GM12878 (cell line): ENCODE data around the gene MBD5.

Experiments used
- ATF3 ChIP-seq: IDR thresholded peaks from 2 replicates; pipeline ENCODE4 v1.6.1; 2011; ENCODE audit warnings: low read depth, mild to moderate bottlenecking, low read length, moderate library complexity, borderline replicate concordance; ENCODE audit errors: extremely low read depth
- EGR1 ChIP-seq, 2 experiments: IDR thresholded peaks; 1 replicate in 1 of 2; 2 replicates in 1 of 2; pipeline ENCODE4 v1.6.1; 2011 to 2012; ENCODE audit warnings: low read depth in 2 of 2, low read length in 2 of 2, borderline replicate concordance in 1 of 2, mild to moderate bottlenecking in 1 of 2, moderate library complexity in 1 of 2
- GABPA ChIP-seq: IDR thresholded peaks from 2 replicates; pipeline ENCODE4 v1.6.1; 2014; ENCODE audit warnings: antibody characterized with exemption, low read depth, mild to moderate bottlenecking, inconsistent platforms
- LARP7 ChIP-seq: fragments of 450-650 bp; IDR thresholded peaks from 2 replicates; pipeline ENCODE4 v1.6.1; 2017; ENCODE audit warnings: mild to moderate bottlenecking
- MEF2A ChIP-seq: IDR thresholded peaks from 2 replicates; pipeline ENCODE4 v1.6.1; 2011; ENCODE audit warnings: low read depth, mild to moderate bottlenecking, low read length, moderate library complexity; ENCODE audit not compliant: insufficient read depth
- PBX3 ChIP-seq: IDR thresholded peaks from 2 replicates; pipeline ENCODE4 v1.6.1; 2011; ENCODE audit warnings: mild to moderate bottlenecking, low read depth, low read length, moderate library complexity; ENCODE audit not compliant: insufficient replicate concordance
- POLR2A ChIP-seq: IDR thresholded peaks from 2 replicates; pipeline ENCODE4 v1.6.1; 2011; ENCODE audit warnings: low read depth, mild to moderate bottlenecking, low read length
- POLR2AphosphoS5 ChIP-seq: IDR thresholded peaks from 2 replicates; pipeline ENCODE4 v1.6.1; 2011; ENCODE audit warnings: mild to moderate bottlenecking, low read length, inconsistent platforms
- RCOR1 ChIP-seq: conservative IDR thresholded peaks from 2 replicates; pipeline ENCODE4 v1.6.1; 2012; ENCODE audit warnings: low read depth, low read length, improper control_type of control experiment
- SMAD5 ChIP-seq: IDR thresholded peaks from 2 replicates; pipeline ENCODE4 v1.6.1; 2016; ENCODE audit warnings: antibody characterized with exemption, low read depth
- TAF1 ChIP-seq: IDR thresholded peaks from 2 replicates; pipeline ENCODE4 v1.6.1; 2011; ENCODE audit warnings: mild to moderate bottlenecking, low read depth, low read length, borderline replicate concordance
- ZNF217 ChIP-seq: fragments of 450-650 bp; IDR thresholded peaks from 2 replicates; pipeline ENCODE4 v1.6.1; 2017; ENCODE audit warnings: antibody characterized with exemption, mild to moderate bottlenecking
- ZZZ3 ChIP-seq: IDR thresholded peaks from 2 replicates; pipeline ENCODE4 v1.6.1; 2011; ENCODE audit warnings: low read depth; ENCODE audit not compliant: control insufficient read depth, insufficient read length
- TF ChIP-seq, protein P1 (sequence below), 3 experiments: IDR thresholded peaks in 2 of 3; conservative IDR thresholded peaks in 1 of 3; 2 replicates each; pipeline ENCODE4 v1.5.1; 2011; ENCODE audit warnings: low read depth in 3 of 3, low read length in 3 of 3, mild to moderate bottlenecking in 3 of 3, control low read depth in 2 of 3, moderate library complexity in 2 of 3, inconsistent platforms in 1 of 3, mixed read lengths in 1 of 3; ENCODE audit not compliant: control insufficient read depth in 2 of 3, insufficient read depth in 1 of 3; ENCODE audit errors: extremely low read depth in 1 of 3

DNA sequence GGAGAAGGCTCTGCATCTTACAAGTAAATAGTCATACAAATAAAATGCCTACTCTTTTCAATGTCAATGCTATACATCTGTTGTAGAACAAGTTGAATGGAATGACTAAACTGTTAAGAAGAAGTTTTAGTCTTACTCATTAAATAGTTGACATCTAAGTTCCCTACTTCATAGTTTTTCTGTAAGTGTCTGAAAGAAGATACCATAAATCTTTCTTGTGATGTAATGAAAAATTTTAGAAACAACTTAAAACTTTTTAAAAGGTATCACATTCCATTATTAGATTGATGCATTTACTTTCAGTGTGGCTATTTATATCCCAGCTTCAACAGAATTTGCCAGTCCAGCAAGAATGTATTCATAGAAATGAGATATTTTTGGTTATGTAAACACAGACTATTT lies 438.5 kb downstream of the MBD5 start:
- no peak for TF ChIP-seq POLR2AphosphoS5
- TF ChIP-seq ZZZ3, result no peak
- 0 out of 2 replicates have a peak, but pooled peaks have one; percentile 44 for TF ChIP-seq MEF2A
- TF ChIP-seq PBX3, result no peak
- TF ChIP-seq, protein P1, sequence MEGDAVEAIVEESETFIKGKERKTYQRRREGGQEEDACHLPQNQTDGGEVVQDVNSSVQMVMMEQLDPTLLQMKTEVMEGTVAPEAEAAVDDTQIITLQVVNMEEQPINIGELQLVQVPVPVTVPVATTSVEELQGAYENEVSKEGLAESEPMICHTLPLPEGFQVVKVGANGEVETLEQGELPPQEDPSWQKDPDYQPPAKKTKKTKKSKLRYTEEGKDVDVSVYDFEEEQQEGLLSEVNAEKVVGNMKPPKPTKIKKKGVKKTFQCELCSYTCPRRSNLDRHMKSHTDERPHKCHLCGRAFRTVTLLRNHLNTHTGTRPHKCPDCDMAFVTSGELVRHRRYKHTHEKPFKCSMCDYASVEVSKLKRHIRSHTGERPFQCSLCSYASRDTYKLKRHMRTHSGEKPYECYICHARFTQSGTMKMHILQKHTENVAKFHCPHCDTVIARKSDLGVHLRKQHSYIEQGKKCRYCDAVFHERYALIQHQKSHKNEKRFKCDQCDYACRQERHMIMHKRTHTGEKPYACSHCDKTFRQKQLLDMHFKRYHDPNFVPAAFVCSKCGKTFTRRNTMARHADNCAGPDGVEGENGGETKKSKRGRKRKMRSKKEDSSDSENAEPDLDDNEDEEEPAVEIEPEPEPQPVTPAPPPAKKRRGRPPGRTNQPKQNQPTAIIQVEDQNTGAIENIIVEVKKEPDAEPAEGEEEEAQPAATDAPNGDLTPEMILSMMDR (IDR thresholded peaks at IDR 0.05 in 2 of 3, conservative IDR thresholded peaks at IDR 0.05 in 1 of 3; ENCODE audit: control insufficient read depth in 2 of 3, extremely low read depth in 1 of 3, insufficient read depth in 1 of 3, low read depth in 3 of 3, low read length in 3 of 3), result no peak
- no peak for TF ChIP-seq ZNF217
- TF ChIP-seq LARP7, result no peak
- TF ChIP-seq RCOR1, result no peak
- no peak for TF ChIP-seq POLR2A
- no peak for TF ChIP-seq TAF1
- TF ChIP-seq EGR1 (IDR thresholded peaks at IDR 0.05; ENCODE audit: borderline replicate concordance in 1 of 2, low read depth in 2 of 2, low read length in 2 of 2), result no peak
- no peak for TF ChIP-seq GABPA
- TF ChIP-seq SMAD5, result no peak
- no peak for TF ChIP-seq ATF3
